Fibroblast of skin of scalp (primary cell): ENCODE results near the gene LARP1. TPM values are rescaled to one million over a fixed set of nuclear protein-coding genes. Genes with fewer than 3 reads are reported as not detected.
"Not testable (repeated sequence)": the region's sequence is repeated elsewhere in the genome, so short reads cannot be mapped to it uniquely, and the experiment has no call there.

ENCODE experiments used
- DNase-seq: peaks from one replicate; pipeline ENCODE4 v3.0.0-alpha.2; 2013
- polyA plus RNA-seq, 2 experiments: library from polyadenylated mRNA; unstranded; fragments of 120-200 nt; gene quantifications; one replicate each; pipeline ENCODE4 v1.2.1, GENCODE V29; 2013; ENCODE audit not compliant: insufficient read length in 2 of 2

The LARP1 gene
- polyA plus RNA-seq (2013, experiment 1 of 2; ENCODE audit: insufficient read length), result 117 TPM
- polyA plus RNA-seq (2013, experiment 2 of 2; ENCODE audit: insufficient read length), result 114 TPM

DNA sequence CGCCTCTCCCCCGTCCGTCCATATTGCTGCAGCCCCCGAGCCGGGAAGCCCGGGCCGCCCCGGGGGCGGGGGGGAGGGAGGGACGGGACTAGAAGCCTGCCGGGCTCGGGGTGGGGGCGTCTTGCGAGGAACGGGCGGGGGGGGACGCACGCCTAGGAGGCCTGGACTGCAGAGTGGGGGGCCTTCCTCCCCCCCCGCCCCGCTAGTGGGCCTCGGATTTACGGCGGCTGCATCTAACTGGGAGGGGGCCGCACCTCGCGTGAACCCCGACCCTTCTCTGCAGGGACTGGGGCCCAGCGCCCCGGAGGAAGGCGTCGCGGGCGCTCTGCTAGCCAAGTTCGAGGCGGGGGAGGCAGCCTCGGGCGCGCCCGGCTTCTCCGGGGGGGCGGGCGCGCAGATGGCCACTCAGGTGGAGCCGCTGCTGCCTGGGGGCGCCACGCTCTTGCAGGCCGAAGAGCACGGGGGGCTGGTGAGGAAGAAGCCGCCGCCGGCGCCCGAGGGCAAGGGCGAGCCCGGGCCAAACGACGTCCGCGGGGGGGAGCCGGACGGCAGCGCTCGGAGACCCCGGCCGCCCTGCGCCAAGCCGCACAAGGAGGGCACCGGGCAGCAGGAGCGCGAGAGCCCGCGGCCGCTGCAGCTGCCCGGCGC, at the start of gene LARP1:
Gene LARP1 (plus strand): TSS at position 17 of the 648 bp plus-strand sequence. CDS start 381 bp downstream, at position 398.
- no peak for DNase-seq

DNA sequence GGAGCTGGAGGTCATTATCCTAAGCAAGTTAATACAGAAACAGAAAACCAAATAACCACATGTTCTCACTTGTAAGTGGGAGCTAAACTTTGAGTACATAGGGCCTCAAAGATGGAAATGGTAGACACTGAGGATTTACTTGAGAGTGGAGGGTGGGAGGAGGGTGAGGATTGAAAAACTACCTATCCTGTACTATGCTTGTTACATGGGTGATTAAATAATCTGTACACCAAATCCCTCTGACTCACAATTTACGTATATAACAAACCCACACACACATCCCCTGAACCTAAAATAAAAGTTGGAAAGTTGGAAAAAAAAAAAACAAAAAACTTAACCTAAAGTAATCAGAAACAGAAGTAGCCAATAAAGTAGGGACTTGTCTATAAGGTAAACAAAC, 48.8 kb upstream of the LARP1 start:
- DNase-seq, result no peak

DNA sequence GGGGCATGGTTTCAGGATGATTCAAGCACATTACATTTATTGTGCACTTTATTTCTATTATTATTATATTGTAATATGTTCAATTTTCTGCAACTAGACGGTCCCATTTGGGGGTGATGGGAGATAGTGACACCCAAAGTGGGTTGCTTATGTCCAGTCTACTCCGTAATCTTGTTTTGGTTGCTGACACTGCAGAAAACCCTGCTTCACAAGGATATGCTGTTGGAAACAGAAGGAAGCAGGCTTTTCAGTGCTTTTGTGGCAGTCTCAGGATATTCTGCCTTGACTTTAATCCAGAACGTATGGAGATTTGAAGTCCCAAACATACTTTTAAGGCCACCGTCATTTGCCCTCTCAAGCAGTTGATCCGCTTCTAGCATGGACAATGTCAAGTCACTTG, 47.5 kb upstream of the LARP1 start:
- DNase-seq, result no peak

DNA sequence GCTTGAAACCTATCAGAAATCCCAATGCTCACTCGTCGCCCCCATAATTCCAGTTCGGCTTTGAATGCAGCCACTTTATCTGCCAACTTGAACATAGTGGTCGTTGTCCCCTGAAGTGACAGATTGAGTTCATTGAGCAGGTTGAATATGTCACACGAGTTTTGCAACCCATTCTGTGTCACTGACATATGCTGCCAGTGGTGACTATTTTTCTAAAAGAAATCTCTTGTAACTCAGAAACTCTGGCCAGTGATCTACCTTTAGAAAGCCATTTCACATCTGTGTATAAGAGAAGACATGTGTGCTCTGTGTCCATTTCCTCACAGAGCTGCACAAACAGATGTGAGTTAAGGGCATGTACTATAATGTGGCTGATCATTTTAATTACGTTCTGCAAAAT, 47.0 kb upstream of the LARP1 start:
- DNase-seq, result no peak

DNA sequence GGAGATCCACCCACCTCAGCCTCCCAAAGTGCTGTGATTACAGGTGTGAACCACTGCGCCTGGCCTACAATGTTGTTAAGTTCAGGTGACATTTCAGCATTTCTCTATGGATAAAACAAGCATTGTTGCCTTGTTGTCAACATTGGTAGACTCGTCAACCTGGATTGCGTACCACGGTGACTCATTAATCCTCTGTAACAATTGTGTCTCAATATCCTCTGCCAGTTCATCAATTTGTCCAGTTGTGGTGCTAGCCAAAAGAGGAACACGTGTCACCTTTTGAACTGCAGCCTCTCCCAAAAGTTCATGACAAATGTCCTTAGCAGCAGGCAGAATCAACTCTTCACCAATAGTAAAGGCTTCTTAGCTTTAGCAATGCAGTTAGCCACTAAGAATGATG, 46.3 kb upstream of the LARP1 start:
- no peak for DNase-seq

DNA sequence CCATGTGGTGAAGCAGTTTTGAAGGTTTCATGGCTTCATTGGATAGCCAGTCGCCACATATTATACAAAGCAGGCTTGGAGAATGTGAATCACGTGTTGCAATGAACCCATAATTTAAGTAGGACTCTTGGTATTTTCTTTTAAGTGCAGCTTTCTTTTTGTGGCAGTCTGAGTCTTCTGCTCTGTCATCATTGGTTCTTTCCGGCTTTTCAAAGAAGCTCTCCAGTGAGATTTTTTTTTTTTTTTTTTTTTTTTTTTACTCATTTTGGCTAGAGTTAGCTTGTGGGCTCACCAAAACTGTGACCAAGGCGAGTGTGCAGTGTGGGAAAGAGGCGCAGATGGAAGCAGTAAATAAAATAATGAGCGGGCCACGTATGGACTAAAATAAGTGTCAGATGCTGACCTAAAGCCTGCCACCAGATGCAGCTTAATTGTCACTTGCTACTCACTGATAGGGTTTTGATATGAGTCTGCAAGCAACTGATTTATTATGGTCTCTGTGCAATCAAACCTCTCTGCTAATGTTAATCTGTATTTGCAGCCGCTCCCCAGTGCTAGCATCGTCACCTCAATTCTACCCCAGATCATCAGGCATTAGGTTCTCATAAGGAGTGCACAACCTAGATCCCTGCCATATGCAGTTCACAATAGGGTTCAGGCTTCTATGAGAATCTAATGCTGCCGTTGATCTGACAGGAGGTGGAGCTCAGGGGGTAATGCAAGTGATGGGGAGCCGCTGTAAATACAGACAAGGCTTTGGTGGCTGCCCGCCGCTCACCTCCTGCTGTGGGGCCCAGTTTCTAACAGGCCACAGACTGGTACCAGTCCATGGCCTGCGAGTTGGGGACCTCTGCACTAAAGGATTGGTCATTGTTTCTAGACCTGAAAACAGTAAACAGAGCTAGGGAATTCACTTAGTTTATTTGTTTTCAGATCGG, 45.5 kb upstream of the LARP1 start:
- no peak for DNase-seq

DNA sequence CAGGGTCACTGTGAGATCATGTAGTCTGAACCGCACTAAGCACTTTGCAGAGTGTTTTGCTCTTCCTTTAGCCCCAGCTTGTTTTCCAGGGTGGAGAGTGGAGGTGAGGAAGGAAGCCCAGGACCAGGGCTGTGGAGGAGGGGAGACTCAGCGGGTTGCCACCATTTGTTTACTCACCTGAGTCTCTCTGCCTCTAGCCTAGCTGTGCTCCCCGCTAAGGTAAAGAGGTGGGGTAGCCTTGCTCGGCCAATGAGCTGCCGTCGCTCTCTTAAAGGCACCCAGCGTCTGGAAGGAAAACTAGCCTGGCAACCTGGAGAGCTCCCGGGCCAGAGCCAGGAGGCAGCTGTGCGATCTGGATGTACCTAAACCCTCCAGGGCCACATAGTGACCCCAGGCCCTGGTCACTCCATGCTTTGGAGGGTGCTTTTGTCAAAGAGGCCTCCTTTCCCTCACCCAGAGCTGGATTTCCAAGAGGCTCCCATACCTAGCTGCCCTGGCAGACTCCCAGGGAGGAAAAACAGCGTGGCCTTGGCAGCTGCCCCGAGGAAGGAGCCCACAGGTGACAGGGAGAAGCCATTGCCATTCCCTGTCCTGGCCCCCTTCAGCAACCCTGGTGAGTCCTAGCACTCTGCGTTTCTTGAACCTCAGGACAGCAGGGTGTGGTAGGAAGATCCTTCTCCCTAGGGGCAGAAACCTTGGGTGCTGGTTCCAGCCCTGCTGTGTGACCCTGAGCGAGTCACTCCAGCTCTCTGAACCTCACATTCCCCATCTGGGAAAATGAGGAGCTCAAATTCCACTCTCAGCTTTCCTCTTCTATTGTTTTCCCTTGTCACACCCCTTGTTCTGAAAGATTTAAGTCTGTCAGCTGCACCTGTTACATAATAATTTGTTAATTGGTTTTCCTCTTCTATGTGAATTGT, 42.4 kb upstream of the LARP1 start:
- no peak for DNase-seq

DNA sequence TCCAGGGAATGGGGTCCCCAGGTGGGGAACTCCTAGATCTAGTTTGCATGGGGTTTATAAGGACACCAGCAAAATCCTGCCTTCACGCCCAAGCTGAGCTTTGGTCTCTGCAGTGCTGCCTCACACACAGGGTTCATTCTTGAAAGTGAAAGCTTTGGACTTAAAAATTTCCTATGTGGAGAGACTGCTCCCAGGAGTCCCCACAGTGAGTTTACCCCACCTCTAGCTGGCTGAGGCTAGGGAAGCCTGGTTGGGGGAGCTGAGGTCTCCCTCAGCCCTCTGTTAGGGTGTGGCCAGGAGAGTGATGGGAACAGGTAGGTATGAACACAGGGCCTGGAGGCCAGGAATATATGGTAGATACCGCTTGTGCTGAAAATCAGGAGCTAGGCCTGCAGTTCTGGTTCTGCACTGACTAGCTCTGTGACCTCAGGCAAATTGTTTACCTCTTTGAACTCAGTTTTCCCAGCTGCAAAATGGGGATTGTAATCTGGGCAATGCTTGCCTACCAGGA, 41.5 kb upstream of the LARP1 start:
- no peak for DNase-seq

DNA sequence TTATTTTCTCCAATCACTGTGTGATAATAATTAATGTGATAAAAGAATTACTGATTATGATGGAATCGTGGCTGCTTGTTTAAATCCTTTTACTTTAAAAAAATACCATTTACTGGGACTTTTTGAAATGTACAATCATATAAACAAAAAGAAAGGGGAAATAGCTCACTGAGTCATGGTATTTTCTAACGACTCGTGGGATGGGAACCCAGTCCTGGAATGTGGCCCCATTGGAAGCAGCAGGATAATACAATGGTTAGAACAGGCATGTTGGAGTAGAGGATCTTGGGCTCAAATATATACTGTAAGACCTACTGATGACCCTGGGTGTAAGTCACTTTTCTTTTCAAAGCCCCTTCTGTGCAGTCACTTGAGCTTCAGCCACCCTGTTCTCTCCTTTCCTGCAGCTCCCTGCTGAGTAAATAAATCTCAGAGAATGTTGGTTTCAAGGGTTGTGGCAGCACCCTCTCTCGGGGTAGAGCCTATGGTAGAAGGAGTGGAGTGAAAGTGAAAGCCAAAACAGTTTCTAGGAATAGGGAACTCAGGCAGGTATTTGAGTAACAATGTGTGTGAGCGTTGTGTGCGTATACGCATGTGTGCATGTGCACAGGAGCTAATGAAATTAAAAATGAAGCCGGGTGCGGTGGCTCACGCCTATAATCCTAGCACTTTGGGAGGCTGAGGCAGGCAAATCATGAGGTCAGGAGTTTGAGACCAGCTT, 40.8 kb upstream of the LARP1 start:
- peak; percentile 37 for DNase-seq

DNA sequence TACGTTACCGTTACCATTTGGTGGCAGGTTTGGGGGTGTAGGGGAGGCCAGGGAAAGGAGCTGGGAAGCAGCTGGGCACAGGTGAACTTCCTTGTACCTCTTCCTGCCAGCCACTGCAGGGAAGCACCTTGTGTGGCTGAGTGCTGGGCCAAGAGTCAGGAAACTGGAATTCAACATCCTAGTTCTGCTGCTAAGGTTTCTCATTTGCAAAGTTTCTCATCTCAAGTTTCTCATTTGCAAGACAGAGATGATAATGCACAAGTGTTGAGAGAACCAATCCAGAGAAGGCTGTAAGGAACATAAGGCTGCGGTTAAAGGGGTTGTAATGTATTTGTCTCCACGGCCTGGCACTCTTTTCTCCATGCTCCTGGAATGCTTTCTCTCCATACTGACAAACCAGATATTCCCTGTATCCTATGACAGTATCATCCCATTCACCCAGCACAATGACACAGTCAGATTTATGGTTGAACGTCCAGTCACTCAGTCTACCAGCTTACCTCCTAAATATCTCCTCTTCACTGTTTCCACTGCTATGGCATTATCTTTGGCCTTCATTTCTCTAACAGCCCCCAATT, 33.6 kb upstream of the LARP1 start:
- DNase-seq, result no peak

DNA sequence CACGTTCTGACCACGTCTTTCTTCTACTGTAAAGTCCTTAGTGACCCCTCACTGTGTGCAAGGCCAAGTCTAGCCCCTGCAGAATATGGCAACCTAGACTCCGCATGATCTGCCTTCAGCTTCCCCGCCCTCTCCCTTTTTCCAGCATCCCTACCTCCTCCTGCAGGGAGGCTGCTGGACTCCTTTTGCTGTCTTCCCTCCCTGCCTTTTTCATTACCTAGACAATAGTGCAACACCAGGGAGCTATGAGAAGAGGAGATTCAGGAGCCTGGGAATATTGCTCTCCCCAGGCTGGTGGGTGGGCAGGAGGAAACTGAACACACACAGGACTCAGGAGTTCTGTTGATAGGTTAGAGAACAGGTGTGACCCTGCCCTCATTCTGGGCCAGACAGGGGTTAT, 33.1 kb upstream of the LARP1 start:
- no peak for DNase-seq

DNA sequence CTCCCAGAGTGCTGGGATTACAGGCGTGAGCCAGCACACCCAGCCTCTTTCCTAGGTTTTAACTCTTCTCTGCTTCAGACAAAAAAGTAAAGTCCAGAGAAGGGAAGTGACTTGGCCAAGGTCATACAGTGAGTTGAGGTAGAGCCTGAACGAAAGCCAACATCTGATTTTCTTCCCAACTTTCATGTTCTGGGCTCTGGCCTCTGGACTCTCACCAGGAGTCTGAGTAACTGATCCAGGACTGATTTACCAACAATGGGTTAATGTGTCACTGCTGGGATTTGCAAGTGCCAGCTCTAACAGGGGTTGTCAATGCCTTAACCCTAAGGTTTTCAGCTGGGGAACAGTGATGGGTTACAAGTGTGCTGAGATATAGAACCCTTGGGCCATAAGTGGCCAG, 32.2 kb upstream of the LARP1 start:
- DNase-seq, result no peak

DNA sequence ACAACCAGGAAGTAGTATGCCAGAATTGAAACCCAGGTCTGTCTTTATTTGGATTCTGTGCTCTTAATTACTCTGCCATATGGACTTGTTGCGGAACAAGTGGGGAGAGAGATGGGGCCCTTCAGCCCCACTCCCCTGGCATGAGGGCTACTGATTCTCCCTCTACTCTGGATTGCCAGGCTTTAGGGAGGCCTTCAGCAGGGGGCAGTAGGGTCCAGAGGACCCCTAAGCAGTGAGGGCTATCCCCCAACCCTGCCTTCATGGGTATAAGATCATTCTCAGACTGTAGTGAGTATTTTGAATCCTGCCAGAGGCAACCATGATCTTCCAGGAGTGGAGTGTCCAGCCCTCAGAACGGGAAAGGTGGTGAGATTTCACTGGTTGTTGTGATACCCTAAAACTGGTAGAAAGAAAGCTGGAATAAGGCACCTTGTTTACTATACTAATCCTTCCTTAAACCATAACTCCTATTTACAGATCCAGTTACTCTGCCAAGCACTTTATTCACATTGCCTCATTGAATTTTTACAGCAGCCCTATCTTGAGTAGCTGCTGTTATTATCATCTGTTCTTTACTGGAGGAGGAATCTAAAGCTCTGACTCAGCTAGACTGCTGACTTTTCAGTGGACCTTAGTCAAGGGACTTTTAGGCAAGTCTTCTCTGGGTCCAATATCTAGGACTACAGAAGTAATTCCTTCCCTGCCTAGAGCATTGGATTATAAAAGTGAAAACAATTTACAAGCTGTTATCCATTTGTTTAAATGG, 31.3 kb upstream of the LARP1 start:
- DNase-seq, result no peak

DNA sequence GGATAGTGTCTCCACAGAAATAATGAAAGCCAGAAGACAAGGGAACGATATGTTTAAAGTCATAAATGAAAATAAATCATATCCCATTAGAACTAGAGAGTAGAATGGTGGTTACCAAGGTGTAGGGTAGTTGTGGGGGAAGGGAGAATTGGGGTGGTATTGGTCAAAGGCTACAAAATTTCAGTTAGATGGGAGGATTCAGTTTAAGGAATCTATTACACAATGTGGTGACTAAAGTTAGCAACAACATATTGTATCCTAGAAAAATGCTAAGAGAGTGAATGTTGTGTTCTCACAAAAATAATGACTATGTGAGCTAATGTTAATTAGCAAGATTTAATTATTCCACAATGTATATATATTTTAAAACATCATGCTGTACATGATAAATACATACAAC, 27.8 kb upstream of the LARP1 start:
- no peak for DNase-seq

DNA sequence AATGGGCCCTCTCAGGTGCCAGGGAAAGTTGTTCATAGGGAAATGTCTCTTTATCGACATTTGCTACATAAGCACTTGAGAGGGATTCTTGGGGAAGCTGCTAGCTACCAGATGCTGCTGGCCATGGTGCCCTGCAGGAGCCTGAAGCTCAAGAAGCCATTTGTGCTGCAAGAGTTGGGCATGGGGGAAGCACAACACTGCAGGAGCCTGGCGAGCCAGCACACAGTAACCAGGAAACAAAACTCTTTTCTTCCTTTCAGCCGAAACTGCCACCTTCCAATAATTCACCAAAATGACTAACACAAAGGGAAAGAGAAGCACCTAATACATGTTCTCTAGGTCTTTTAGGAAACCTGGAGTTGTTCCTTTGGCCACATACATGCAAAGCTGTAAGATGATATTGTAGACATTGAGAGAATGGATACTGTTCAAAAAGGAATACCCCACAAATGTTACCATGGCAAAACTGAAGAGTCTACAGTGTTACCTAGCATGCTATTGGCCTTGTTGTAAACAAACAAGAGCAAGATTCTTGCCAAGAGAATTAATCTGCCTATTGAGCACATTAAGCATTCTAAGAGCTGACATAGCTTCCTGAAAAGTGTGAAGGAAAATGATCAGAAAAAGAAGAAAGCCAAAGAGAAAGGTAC, 26.1 kb upstream of the LARP1 start:
- DNase-seq, result no peak

DNA sequence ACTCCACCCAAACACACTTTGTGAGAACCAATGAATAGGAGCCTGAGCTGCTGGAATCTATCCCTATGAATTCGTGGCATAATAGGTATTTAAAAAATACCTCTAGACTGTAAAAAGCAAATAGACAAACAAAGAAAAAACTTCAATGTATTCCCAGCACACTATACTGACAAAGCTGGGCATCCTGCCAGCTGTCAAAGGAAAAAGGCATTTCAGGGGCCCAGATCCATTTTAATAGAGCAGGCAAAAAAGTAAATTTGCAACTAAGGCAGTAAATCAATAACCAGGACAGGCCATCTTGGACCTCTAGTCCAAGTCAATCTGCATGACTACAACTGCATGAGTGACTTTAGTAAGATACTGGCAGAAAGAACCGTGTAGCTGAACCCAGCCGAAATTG, 25.6 kb upstream of the LARP1 start:
- DNase-seq, result no peak

DNA sequence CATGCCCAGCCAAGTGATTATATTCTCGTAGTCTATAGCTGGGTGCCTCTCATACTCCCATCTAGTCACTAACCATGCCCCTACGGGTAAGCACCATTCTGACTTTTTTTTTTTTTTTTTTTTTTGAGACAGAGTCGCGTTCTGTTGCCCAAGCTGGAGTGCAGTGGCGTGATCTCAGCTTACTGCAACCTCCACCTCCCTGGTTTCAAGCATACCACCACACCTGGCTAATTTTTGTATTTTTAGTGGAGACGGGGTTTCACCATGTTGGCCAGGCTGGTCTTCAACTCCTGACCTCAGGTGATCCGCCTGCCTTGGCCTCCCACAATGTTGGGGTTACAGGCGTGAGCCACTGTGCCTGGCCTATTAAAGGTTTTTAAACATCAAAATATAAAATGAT, 24.4 kb upstream of the LARP1 start:
- DNase-seq, result not testable (repeated sequence)

DNA sequence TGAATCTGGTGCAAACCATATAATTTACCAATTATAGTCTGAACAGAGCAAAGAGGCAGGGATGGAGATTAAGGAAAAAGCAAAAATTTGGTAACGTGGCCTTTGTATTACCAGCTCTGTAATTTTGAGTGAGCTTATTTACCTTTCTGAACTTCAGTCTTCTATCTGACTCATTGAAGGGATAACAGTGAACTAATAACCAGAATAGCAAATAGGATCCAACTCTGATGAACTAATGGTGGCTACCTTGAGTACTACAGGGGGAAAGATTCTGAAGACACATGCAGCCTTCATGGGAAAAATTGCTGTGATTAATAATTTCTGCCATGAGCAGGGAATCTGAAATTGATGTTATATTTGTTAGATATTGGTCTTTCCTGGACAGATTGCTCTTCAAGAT, 23.0 kb upstream of the LARP1 start:
- no peak for DNase-seq

DNA sequence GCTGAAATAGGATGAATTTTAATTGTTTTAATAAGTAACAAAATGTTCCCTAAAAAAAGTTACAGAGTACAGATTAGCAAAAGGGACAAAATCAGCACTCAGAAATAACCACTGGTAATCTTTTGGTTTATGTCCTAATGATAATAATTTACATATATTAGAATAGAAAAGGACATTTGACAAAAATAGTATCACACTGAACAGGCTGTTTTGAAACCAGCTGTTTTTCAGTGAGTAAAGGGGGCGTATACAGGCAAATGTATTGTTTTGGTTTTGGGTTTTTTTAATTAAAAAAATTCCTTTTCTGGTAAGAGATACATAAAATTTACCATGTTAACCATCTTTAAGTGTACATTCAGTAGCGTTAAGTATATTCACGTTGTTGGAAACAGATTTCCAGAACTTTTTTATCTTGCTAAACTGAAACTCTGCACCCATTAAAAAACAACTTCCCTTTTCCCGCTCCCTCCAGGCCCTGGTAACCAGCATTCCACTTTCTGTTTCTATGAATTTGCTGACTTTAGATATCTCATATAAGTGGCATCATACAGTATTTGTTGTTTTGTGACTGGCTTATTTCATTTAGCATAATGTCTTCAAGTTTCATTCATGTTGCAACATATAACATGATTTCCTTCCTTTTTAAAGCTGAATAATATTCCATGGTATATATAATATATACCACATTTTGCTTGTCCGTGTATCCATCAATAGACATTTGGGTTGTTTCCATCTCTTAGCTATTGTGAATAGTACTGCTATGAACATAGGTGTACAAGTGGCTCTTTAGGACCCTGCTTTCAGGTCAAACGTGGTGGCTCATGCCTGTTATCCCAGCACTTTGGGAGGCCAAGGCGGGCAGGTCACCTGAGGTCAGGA, 20.6 kb upstream of the LARP1 start:
- no peak for DNase-seq
